Karpas-422 (cell line): ENCODE measurements around the gene ADAM8. TPM values are rescaled to one million over a fixed set of nuclear protein-coding genes. Genes with fewer than 3 reads are reported as not detected.

ENCODE experiments used
- DNase-seq: peaks from one replicate; pipeline ENCODE4 v3.0.0-alpha.2; 2015
- H2AFZ ChIP-seq: fragments of 200-600 bp; sonication (generic); 2 replicates; pipeline ENCODE4 v1.6.1; 2014; ENCODE audit warnings: antibody characterized with exemption, low read length, mixed read lengths
- H3K27ac ChIP-seq: fragments of 200-600 bp; sonication (generic); 2 replicates; pipeline ENCODE4 v1.5.1; 2014; ENCODE audit warnings: mild to moderate bottlenecking, low read length, moderate library complexity
- H3K27me3 ChIP-seq: fragments of 200-600 bp; sonication (generic); 2 replicates; pipeline ENCODE4 v1.6.1; 2014; ENCODE audit warnings: low read length, mixed read lengths
- H3K36me3 ChIP-seq: fragments of 200-600 bp; sonication (generic); 2 replicates; pipeline ENCODE4 v1.6.1; 2014; ENCODE audit warnings: low read length, mixed read lengths; ENCODE audit not compliant: insufficient read depth
- H3K4me1 ChIP-seq: fragments of 200-600 bp; sonication (generic); 2 replicates; pipeline ENCODE4 v1.6.1; 2014; ENCODE audit warnings: mild to moderate bottlenecking, low read length, mixed read lengths
- H3K4me2 ChIP-seq: fragments of 200-600 bp; sonication (generic); 2 replicates; pipeline ENCODE4 v1.6.1; 2014; ENCODE audit warnings: low read length, low read depth, mild to moderate bottlenecking; ENCODE audit not compliant: poor library complexity, severe bottlenecking
- H3K4me3 ChIP-seq: fragments of 200-600 bp; sonication (generic); 2 replicates; pipeline ENCODE4 v1.5.1; 2014; ENCODE audit warnings: mild to moderate bottlenecking, antibody characterized with exemption, low read length, mixed read lengths
- H3K79me2 ChIP-seq: fragments of 200-600 bp; sonication (generic); 2 replicates; pipeline ENCODE4 v1.6.1; 2014; ENCODE audit warnings: mild to moderate bottlenecking, low read length, mixed read lengths
- H3K9ac ChIP-seq: fragments of 200-600 bp; sonication (generic); 2 replicates; pipeline ENCODE4 v1.6.0; 2014; ENCODE audit warnings: low read length
- H3K9me2 ChIP-seq: fragments of 200-600 bp; sonication (generic), shearing (Covaris generic); replicated peaks from 2 replicates; pipeline ENCODE4 v1.6.0; 2014; ENCODE audit warnings: mild to moderate bottlenecking, low read length, moderate library complexity; ENCODE audit not compliant: insufficient read depth
- H3K9me3 ChIP-seq: fragments of 300-700, 200-600 bp; sonication (generic); 2 replicates; pipeline ENCODE4 v1.6.1; 2014; ENCODE audit warnings: low read length, mixed read lengths
- H4K20me1 ChIP-seq: fragments of 200-600 bp; sonication (generic); 2 replicates; pipeline ENCODE4 v1.6.1; 2014; ENCODE audit warnings: mild to moderate bottlenecking, antibody characterized with exemption, low read length, low read depth; ENCODE audit not compliant: insufficient read depth
- total RNA-seq: library from RNA; depleted of rRNA; stranded (reverse); fragments of >200 nt; shearing (Covaris generic); gene quantifications from 2 replicates; pipeline ENCODE4 v1.2.3, GENCODE V29; 2014; ENCODE audit warnings: low replicate concordance; rRNA removed

ADAM8 gene
- total RNA-seq, 1 experiment from 2014 or later = 0.71 TPM

DNA sequence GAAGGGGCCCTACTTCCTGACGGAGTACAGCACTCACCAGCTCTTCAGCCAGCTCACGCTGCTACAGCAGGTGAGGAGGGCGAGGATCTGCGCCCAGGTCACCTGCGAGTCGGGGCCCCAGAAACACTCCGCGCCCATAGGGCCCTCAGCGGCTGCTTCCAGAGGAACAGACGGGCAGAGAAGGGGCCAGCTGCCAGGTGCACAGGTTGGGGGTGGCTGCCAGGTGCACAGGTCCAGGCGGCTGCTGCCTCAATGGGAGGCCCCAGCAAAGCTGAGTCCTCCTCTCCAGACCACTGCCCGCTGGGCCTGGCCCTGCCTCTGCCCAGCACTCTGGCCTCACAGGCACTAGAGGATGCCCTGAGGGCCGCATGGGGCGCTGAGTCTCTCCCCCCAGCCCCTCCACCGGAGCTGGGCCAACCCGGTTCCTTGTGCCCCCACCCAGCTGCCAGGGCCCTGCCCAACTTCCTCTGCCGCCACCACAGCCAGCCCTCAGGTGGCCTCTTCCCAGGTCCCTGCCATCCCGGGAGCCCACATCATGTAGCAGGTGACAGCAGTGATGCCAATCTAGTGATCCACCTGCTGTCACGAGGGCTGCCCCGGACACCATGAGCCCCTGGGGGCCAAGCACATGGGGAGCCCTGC, 63.7 kb downstream of the ADAM8 start:
- no peak for DNase-seq
- no peak overlapping the region for H3K9ac ChIP-seq
- no peaks in the 10 kb centered on the region for H3K4me1 ChIP-seq
- no peak overlapping the region for H3K27ac ChIP-seq
- no peaks in the 10 kb centered on the region for H3K9me2 ChIP-seq
- no peaks in the 10 kb centered on the region for H3K36me3 ChIP-seq
- no peak overlapping the region for H3K4me3 ChIP-seq
- no peak overlapping the region for H3K4me2 ChIP-seq
- no peaks in the 10 kb centered on the region for H3K27me3 ChIP-seq
- no peaks in the 10 kb centered on the region for H3K9me3 ChIP-seq
- no peak overlapping the region for H2AFZ ChIP-seq
- H3K79me2 ChIP-seq = no peaks in the 10 kb centered on the region
- no peaks in the 10 kb centered on the region for H4K20me1 ChIP-seq

Other genes with a start within 250 kb of the ADAM8 start
- gene ADGRA1, start 188.9 kb downstream of the ADAM8 start, total RNA-seq = not detected in 2 replicates
- not detected in 2 replicates for gene KNDC1, start 116.6 kb downstream of the ADAM8 start, total RNA-seq
- not detected in 2 replicates for gene UTF1, start 46.7 kb downstream of the ADAM8 start, total RNA-seq
- gene VENTX, start 39.0 kb downstream of the ADAM8 start, total RNA-seq = not detected in 2 replicates
- gene TUBGCP2, start 32.0 kb upstream of the ADAM8 start, total RNA-seq = 21.4 and 29.5 TPM in 2 replicates
- 14.0 and 38.6 TPM in 2 replicates for gene ZNF511, start 32.0 kb upstream of the ADAM8 start, total RNA-seq
- gene CALY, start 60.0 kb upstream of the ADAM8 start, total RNA-seq = not detected in 2 replicates
- not detected in 2 replicates for gene PRAP1, start 70.5 kb upstream of the ADAM8 start, total RNA-seq
- gene FUOM, start 81.2 kb upstream of the ADAM8 start, total RNA-seq = 0.97 and 1.5 TPM in 2 replicates
- gene ECHS1, start 96.5 kb upstream of the ADAM8 start, total RNA-seq = 37.3 and 71.9 TPM in 2 replicates
- 1.6 TPM in 1 of 2 replicates, not detected in the other for gene PAOX, start 102.4 kb upstream of the ADAM8 start, total RNA-seq
- gene MTG1, start 117.3 kb upstream of the ADAM8 start, total RNA-seq = 26.9 and 33.6 TPM in 2 replicates
- gene SPRN, start 147.8 kb upstream of the ADAM8 start, total RNA-seq = not detected in 2 replicates
- 6.9 and 7.0 TPM in 2 replicates for gene SCART1, start 177.1 kb upstream of the ADAM8 start, total RNA-seq